GM19372 (cell line): Measurements from ENCODE around the gene SYT12.

ENCODE experiments used
- ATAC-seq: cut with Tn5 transposase; IDR thresholded peaks from one replicate; pipeline ENCODE4 v1.9.1; 2021; ENCODE audit warnings: mild to moderate bottlenecking, low read depth, moderate library complexity; ENCODE audit not compliant: unreplicated experiment

Gene SYT12

GRCh38 chr11:67054346-67054835 is 31.5 kb downstream of the SYT12 start:
- no peak for ATAC-seq

GRCh38 chr11:67054836-67055523 is 32.0 kb downstream of the SYT12 start:
- ATAC-seq: no peak

- ATAC-seq: no peak
These were observed 32.9 kb downstream of the SYT12 start for GRCh38 chr11:67055812-67056211.

- ATAC-seq: no peak
These were observed 33.6 kb downstream of the SYT12 start, which contains the start of gene RHOD for GRCh38 chr11:67056267-67057204. RHOD (plus strand) TSS chr11:67056847; CDS start chr11:67056903, 56 bp downstream.

GRCh38 chr11:67057205-67057672 is 34.3 kb downstream of the SYT12 start:
- no peak for ATAC-seq

GRCh38 chr11:67058506-67058905 is 35.6 kb downstream of the SYT12 start:
- ATAC-seq: no peak

DNA sequence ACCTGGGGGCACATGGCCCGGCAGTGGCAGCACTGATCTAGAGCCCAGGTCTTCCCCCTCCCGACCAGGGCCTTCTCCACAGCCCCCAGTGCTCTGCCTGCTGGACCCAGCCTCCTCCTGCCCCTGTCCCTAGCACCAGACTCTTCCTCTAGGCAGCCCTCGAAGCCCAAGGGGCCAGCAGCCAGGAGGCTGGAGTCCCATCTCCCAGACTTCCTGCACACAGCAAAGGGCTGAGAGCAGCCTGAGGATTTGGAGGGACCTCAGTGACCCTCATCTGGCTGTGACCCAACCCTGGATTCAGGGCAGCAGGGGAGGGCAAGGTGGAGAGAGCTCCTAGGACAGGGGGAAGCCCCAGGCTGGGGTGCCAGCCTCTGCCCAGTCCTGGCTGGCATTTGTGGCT is 36.7 kb downstream of the SYT12 start:
- ATAC-seq: no peak

DNA sequence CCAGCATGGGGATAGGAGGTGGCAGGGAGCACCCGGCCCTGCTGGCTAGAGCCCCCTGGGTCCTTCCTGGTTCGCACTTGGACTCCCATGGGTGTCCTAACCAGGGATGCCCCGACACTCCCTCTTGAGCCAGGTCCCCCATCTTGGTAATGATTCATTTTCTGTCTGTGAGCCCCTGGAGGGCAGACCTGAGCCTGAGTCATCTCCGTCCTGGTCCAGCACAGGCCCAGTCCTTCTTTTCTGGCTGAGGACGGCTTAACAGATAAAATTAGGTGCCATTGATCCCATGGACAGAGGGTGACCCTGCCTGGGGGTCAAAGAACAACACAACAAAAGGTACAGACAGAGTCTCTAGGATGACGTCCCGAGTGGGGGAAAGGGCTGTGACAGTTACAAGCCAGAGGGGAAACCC is 37.2 kb downstream of the SYT12 start:
- no peak for ATAC-seq

DNA sequence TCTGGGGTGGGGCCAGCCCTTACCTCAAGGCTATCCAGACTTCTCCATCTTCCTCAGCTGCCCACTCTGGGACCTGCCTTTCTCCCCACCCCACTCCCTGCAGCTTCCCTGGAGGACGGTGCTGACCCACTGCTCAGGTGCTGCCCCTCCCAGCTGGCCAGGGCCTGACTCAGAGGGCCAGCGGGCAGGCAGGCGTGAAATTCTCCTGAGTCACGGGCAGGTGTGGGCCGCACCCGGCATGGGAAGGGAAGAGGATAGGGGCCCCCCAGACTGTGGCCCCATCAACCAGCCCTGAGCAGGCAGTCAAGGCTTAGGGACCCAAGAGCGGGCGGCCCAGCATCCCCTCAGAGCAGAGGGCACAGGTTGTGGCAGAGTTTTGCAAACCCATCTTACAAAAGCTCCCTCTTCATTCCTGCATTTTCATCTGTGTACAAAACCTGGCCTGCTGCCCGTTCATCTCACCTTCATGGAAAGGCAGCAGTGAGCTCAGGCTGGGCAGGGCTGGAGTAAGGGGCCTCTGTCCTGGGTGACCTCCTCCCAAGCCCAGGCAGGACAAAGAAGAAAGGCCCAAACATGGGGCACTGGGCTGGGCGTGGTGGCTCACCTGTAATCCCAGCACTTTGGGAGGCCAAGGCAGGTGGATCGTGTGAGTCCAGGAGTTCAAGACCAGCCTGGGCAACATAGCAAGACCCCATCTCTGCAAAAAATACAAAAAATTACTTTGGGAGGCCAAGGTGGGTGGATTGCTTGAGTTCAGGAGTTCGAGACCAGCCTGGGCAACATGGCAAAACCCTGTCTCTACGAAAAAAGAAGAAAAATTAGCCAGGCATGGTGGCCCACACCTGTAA is 39.8 kb downstream of the SYT12 start:
- ATAC-seq: no peak

DNA sequence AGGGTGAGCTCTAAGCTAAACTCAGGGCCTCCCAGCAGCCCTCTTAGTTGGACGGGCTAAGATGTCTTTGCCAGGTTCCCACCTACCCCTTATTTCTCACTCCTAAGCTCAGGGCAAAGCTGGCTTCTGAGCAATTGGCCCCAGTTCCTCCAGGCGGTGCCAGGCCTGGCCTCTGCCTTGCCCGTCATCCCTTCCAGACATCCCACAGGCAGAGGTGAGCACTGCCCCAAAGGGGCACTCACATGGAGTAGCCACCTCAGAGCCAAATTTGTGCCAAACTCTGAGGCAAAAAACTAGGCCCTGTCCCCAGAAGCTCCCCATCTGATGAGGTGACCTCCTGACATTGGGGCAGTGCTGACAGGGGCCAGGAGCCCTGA is 43.4 kb downstream of the SYT12 start:
- ATAC-seq: no peak

DNA sequence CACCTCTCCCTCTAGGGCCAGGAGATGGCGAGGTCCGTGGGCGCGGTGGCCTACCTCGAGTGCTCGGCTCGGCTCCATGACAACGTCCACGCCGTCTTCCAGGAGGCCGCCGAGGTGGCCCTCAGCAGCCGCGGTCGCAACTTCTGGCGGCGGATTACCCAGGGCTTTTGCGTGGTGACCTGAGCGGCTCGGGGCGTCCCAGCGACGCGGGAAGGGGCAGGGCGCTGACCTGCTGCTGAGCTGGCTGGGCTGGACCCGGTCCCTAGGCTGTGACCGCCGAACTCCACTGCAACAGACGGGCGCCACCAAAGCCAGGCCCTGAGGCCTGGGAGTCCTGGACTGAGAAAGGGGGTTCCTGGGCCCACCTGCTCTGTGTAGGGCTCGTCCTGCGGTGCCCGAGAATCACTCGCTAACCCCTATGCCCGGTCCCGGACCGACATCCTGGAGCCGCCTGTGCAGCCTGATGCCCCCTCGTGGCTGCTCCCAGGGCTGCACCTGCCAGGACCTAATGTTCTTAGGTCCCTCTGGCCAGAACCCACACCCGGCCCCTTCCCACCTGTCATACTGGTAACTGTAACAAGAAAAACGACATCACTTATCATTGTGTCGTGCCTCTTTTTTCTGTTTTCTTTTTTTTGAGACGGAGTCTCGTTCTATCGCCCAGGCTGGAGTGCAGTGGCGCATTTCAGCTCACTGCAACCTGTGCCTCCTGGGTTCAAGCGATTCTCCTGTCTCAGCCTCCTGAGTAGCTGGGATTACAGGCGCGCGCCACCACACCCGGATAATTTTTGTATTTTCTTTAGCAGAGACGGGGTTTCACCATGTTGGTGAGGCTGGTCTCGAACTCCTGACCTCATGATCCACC is 48.7 kb downstream of the SYT12 start:
- ATAC-seq: no peak

GRCh38 chr11:67072295-67072694 is 49.4 kb downstream of the SYT12 start:
- ATAC-seq: no peak

DNA sequence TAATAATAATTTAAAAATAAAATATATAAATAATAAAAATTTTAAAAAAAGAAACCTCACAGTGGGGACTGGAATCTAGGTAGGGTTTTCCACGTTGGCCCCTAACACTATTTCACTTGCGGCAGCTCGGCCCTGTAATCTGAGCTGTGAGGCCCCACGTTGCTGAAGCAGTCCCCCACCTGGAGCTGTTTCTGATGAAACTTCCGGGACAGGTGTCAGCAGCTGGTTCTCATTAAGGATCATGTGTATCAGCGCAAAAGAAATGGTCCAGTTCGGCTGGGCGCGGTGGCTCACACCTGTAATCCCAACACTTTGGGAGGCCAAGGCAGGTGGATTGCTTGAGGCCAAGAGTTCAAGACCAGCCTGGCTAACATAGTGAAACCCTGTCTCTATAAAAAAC is 51.0 kb downstream of the SYT12 start:
- ATAC-seq: no peak

DNA sequence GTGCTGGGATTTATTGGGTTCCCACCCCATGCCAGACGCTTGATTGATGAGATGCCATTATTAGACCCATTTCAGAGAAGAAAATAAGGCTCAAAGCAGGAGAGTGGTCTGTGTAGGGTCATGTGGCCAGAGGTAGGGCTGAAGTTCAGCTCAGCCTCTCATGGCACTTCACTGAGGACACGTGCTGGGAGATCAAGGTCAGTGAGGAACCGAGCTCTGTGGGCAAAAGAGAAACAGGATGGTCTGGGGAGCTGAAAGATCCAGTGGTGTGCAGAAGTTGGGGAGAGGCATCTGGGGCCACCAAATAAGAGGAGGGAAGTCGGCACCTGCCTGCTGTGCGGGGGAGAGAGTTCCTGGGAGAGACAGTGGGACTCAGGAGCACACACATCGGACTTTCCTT is 53.3 kb downstream of the SYT12 start:
- ATAC-seq: no peak

DNA sequence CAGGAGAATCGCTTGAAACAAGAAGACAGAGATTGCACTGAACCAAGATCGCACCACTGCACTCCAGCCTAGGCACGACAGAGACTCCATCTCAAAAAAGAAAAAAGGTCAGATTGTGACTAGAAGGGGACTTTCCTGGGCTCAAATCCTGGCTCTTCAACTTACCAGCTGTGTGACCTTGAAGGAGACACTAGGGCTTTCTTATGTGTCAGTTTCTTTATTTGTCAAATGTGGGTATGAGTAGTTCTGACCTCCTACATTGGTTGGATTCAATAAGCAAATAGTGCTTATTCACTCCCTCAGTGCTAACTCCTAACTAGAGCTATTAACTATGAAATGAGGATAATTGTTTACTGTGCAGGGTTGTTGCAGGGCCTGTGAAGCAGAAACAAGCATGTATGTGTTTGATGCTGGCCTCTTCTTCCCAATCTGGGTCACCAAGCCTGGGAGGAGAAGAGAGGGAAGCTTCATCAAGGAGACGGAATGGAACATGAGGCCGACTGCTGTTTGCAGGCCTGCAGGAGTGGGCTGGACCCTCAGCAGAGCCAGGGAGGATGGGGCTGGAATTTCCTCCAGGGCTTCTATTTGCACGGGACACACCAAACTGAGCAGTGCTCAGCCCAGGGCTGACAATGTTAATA is 56.3 kb downstream of the SYT12 start:
- ATAC-seq: no peak

- no peak for ATAC-seq
These were observed 59.3 kb downstream of the SYT12 start for GRCh38 chr11:67082071-67082791.

DNA sequence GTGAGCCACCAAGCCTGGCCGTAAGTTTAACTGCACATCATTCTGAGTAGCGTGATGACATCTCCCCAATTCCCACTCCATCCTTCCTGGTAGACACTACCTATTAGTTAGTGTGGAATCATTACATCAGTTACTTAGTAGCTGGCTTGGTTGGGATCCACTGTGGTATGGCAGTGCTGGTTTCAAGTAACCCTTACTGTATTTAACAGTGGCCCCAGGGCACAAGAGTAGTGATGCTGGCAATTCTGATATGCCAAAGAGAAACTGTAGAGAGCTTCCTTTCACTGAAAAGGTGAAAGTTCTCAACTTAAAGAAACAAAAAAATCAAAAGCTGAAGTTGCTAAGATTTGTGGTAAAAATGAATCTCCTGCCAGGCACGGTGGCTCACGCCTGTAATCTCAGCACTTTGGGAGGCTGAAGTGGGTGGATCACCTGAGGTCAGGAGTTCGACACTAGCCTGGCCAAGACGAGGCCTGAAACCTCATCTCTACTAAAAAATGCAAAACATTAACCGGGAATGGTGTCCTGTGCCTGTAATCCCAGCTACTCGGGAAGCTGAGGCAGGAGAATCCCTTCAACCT is 60.9 kb downstream of the SYT12 start:
- no peak for ATAC-seq

DNA sequence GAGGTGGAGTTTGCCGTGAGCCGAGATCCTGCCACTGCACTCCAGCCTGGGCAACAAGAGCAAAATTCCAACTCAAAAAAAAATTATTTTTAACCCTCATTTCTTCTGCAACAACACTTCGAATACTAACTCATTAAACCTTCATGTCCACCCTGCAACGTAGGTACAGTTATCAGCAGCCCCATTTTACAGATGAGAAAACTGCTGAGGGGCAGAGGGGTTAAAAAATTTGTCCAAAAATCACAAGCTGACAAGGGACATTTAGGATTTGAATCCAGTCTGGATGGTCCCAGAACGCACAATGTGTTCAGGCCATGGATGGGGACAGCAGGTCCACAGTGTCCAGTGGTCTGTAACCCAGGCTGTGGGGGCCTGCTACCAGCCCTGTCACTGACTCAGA is 62.7 kb downstream of the SYT12 start:
- no peak for ATAC-seq
